Epidermal melanocyte (primary cell): ENCODE results near the gene C16orf54.
"Not testable (repeated sequence)": the region's sequence is repeated elsewhere in the genome, so short reads cannot be mapped to it uniquely, and the experiment has no call there.

Experiments
- DNase-seq: peaks from one replicate; pipeline ENCODE4 v3.0.0; 2011; ENCODE audit warnings: low spot score; ENCODE audit not compliant: insufficient read length

C16orf54 gene

DNA sequence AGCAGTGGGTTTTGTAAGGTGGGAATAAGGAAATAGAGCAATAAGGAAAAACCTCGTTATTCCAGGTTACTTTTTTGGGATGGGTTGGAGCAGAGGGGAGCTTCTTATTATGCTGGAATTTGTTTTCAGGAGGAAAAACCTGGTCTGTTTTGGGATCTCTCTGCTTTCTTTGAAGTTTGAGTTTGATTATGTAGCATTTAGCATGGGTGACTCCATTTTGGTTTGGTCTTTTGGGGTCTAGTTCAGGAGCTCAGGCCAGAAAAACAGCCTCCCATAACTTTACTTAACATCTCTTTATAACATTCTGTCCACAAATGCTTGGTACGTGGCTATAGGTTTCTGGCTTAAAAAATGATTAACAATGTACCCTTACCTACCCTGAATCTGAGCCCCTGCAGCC is 23.7 kb upstream of the C16orf54 start:
- DNase-seq = no peak

GRCh38 chr16:29767062-29767461 is 21.3 kb upstream of the C16orf54 start:
- no peak for DNase-seq

GRCh38 chr16:29766571-29766970 is 20.8 kb upstream of the C16orf54 start:
- no peak for DNase-seq

- no peak for DNase-seq
These were observed 19.6 kb upstream of the C16orf54 start for GRCh38 chr16:29765167-29766032.

DNA sequence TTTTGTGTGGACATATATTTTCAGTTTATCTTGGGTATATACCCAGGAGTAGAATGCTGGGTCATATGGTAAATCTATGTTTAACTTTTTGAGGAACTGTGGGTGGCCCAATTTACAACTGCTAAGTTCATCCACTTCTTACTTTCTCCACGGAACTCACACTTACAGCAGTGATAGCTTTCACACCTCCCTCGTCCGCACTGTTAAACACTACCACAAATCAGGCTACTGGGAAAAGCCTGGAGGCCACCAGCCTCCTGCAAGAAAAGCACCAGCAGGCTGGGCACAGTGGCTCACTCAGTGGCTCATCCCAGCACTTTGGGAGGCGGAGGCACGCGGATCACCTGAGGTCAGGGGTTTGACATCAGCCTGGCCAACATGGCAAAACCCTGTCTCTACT is 17.5 kb upstream of the C16orf54 start:
- DNase-seq = no peak

- no peak for DNase-seq
These were observed 16.1 kb upstream of the C16orf54 start for GRCh38 chr16:29761882-29762281.

DNA sequence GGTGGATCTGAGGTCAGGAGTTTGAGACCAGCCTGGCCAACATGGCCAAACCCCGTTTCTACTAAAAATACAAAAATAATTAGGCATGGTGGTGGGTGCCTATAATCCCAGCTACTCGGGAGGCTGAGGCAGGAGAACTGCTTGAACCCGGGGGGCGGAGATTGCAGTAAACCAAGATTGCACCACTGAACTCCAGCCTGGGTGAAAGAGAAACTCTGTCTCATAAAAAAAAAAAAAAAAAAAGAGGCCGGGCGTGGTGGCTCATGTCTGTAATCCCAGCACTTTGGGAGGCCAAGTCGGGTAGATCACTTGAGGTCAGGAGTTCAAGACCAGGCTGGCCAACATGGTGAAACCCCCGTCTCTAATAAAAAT is 15.5 kb upstream of the C16orf54 start:
- not testable (repeated sequence) for DNase-seq

DNA sequence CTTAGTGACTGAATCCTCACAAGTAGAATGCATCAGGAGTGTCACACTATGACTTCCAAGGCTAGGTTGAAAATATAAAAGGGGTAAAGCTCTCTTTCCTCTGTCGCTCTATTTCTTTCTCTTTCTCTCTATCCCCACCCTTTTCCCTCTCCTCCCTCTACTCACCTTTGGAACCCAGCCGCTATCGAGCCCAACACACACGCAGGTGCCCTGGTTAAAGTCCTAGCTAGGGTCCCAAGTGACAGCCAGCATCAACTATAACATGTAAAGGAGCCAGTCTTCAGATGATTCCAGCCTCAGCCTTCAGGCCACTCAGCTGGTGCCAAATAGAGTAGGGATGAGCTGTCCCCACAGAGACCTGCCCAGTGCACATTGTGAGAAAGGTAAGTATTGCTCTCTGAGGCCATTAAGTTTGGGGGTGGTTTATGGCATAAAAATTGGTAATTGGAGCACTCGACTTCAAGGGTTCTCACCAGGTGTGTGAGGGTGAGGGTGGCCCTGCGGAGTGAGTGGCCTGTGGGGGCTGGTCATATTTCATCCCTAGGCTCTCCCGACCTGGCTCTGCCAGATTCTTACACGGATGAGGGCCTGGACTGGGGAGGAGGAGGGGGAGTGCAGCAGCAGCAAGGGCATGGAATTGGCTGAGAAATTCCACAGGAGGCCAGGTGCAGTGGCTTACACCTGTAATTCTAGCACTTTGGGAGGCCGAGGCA is 14.9 kb upstream of the C16orf54 start:
- no peak for DNase-seq

- no peak for DNase-seq
These were observed 12.2 kb upstream of the C16orf54 start for GRCh38 chr16:29757950-29758466.

DNA sequence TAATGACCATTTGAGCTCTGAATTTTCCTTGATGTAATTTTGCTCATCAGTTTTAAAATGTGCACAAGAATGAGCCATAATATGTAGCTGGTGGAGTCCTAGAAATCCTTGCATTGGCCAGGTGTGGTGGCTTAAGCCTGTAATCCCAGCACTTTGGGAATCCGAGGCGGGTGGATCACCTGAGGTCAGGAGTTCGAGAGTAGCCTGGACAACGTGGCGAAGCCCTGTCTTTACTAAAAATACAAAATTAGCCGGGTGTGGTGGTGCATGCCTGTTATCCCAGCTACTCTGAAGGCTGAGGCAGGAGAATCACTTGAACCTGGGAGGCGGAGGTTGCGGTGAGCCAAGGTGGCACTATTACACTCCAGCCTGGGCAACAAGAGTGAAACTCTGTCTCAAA is 11.3 kb upstream of the C16orf54 start:
- not testable (repeated sequence) for DNase-seq

DNA sequence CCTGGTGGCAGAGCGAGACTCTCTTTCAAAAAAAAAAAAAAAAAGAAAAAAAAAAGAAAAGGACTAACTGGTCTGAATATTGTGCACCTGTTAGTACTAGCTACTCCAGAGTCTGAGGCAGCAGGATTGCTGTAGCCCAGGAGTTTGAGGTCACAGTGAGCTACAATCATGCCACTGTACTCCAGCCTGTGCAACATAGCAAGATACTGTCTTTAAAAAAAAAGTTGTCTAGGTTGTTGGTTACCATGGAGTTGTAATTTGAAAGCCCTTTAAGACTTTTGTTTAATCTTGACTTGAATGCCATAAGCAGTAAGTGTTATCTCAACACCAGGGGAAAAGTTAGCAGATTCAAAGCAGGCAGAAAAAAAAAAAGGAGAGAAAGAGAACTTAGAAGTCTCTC is 10.9 kb upstream of the C16orf54 start:
- DNase-seq = no peak

- no peak for DNase-seq
These were observed 7.7 kb upstream of the C16orf54 start for GRCh38 chr16:29753516-29753915.

GRCh38 chr16:29748760-29749149 is 3.0 kb upstream of the C16orf54 start:
- DNase-seq = not testable (repeated sequence)

GRCh38 chr16:29747947-29748759 is 2.4 kb upstream of the C16orf54 start:
- DNase-seq = no peak

GRCh38 chr16:29746518-29746917 is 728 bp upstream of the C16orf54 start:
- DNase-seq = not testable (repeated sequence)

DNA sequence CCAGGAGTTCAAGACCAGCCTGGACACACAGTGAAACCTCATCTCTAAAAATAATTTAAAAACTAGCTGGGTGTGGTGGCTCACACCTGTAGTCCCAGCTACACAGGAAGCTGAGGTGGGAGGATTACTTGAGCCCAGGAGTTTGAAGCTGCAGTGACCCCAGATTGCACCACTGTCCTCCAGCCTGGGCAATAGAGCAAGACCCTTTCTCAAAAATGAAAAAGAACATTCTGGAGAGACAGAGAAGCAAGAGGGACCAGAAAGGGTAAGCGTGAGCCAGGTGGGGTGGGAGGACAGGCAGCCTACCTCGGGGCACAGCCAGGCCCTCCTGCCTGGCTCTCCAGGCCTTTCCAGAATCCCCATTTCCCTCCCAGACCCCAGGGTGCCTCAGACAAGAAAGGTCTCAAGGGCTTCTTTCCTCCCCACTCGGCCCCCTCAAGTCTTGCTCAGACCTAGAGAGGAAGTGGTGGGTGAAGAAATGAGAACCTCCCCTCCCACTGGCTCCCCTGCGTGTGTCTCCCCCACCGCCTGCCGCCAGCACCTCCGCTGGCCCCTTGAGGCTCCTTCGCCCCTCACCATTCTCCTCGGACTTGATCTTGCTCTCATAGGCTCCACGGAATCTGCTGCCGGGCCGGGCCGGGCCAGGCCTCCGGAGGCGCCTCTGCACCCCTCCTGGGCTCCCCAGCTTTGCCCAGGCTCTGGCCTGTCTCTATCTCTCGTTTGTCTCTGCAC is 503 bp downstream of the C16orf54 start:
- DNase-seq = no peak

DNA sequence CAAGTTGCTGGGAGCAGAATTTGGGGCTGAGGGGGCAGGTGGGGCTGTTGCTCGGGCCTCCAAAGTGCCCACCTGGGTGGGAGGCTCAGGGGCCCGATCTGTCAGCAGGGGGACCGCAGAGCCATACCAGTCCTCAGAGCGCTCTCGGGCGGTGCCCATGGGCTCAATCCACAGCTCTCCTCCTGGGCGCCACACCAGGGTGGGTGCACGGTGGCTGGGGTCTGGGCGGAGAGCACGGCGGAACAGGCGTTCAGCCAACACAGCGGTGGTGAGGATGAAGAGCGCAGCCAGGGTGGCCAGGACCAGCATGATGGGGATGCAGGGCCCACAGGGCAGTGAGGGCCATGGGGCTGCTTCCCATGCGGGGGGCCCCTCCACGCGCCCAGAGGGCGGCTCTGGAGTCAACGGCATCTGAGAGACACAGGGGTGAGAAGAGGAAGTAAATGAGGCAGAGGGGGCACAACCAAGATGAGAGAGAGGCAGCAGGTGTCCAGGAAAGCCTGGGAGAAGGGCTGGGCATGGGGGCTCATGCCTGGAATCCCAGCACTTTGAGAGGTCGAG is 1.2 kb downstream of the C16orf54 start:
- DNase-seq = no peak

DNA sequence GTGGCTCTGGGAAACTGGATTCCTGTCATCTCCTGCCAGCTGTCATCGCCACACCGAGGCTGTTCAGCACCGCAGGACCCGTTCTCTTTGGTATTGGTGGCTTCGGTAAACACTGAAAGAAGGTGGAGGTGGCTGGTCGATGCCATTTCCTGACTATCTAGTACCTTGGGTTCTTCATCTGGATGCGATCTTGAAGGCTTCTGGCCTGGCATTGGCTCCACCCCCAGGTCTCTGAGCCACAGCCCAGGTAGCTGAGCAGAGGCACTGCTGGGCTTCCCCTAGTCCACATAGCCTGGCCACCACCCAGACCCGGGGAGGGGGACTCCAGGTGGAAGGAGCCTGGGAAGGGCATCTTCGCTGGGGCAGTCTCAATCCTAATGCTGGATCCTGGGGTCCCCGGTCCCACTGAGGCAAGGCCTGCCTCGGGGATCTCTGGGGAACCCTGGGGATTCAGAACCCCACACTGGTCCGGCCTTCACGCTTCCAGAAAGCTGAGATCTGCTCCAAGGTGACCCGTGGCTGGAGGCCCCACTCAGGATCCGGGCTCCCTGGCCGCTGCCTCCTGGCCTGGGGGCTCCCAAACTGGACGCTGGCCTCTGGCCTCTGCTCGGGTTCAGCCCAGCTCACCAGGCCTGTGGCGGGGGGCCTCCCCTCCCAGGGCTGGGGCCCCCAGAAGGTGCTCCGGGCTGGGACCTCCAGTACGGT is 1.8 kb downstream of the C16orf54 start:
- DNase-seq = no peak

GRCh38 chr16:29743475-29743826 is 2.3 kb downstream of the C16orf54 start:
- no peak for DNase-seq

GRCh38 chr16:29742683-29743275 is 3.0 kb downstream of the C16orf54 start:
- no peak for DNase-seq
